Measurements from ENCODE around the gene CHEK1.

- TF ChIP-seq POLR2AphosphoS5 (IDR thresholded peaks at IDR 0.05) (no peak), POLR2A (IDR thresholded peaks at IDR 0.05) (no peak), CTCF (IDR thresholded peaks at IDR 0.05) (no peak), EP300 (IDR thresholded peaks at IDR 0.05) (no peak)
Measured at GRCh38 chr11:125670172-125670571, 45.2 kb downstream of the CHEK1 start.
